ENCODE measurements around the gene CCT5.

Gene CCT5

GRCh38 chr5:10249948-10250805 is at the start of gene CCT5 (continued):
- TF ChIP-seq ZNF580 (tag by site-specific recombination; IDR thresholded peaks at IDR 0.05) (peak; percentile 8; the same call in 1 of the 2 replicates), ZBTB7A (tag by site-specific recombination; IDR thresholded peaks at IDR 0.05; ENCODE audit: low read depth) (peak; percentile 76; the same call in 1 of the 2 replicates), ZNF629 (tag by site-specific recombination; IDR thresholded peaks at IDR 0.05) (peak; percentile 49; the same call in 1 of the 2 replicates), KLF7 (tag by site-specific recombination; IDR thresholded peaks at IDR 0.05; ENCODE audit: borderline replicate concordance) (peak; percentile 75; the same call in 1 of the 2 replicates), ZNF341 (tag by site-specific recombination; IDR thresholded peaks at IDR 0.05; ENCODE audit: low read depth) (peak; percentile 95), ZNF521 (tag by site-specific recombination; IDR thresholded peaks at IDR 0.05) (no peak), ZNF473 (tag by site-specific recombination; IDR thresholded peaks at IDR 0.05) (no peak), SCRT1 (tag by site-specific recombination; IDR thresholded peaks at IDR 0.05; ENCODE audit: borderline replicate concordance) (peak; percentile 57; the same call in 1 of the 2 replicates), OVOL3 (tag by site-specific recombination; IDR thresholded peaks at IDR 0.05) (peak; percentile 85), TSHZ1 (tag by site-specific recombination; IDR thresholded peaks at IDR 0.05; ENCODE audit: borderline replicate concordance) (no peak), ZNF600 (tag by site-specific recombination; IDR thresholded peaks at IDR 0.05) (peak; percentile 80), TCF7L2 (IDR thresholded peaks at IDR 0.05; ENCODE audit: borderline replicate concordance, low read depth, low read length) (no peak), MZF1 (tag by site-specific recombination; IDR thresholded peaks at IDR 0.05; ENCODE audit: borderline replicate concordance) (no peak), ZEB2 (tag by site-specific recombination; IDR thresholded peaks at IDR 0.05) (peak; percentile 76; the same call in 1 of the 2 replicates), ZNF121 (tag by site-specific recombination; IDR thresholded peaks at IDR 0.05) (peak; percentile 62), ZBTB17 (tag by site-specific recombination; IDR thresholded peaks at IDR 0.05) (no peak), ZSCAN30 (tag by site-specific recombination; IDR thresholded peaks at IDR 0.05) (0 out of 2 replicates have a peak, but pooled peaks have one; percentile 22), ZNF10 (tag by site-specific recombination; IDR thresholded peaks at IDR 0.05) (no peak), TRIM28 (IDR thresholded peaks at IDR 0.05; ENCODE audit: borderline replicate concordance, low read length) (no peak), ZNF423 (tag by site-specific recombination; IDR thresholded peaks at IDR 0.05) (peak; percentile 27; the same call in 1 of the 2 replicates), HIC1 (tag by site-specific recombination; IDR thresholded peaks at IDR 0.05) (no peak), ZBTB20 (tag by site-specific recombination; IDR thresholded peaks at IDR 0.05) (peak; percentile 38; the same call in 1 of the 2 replicates), ZNF692 (tag by site-specific recombination; IDR thresholded peaks at IDR 0.05) (peak; percentile 67; the same call in 1 of the 2 replicates), ZNF626 (tag by site-specific recombination; IDR thresholded peaks at IDR 0.05) (no peak), ZNF561 (tag by site-specific recombination; IDR thresholded peaks at IDR 0.05; ENCODE audit: borderline replicate concordance) (0 out of 2 replicates have a peak, but pooled peaks have one; percentile 17), ZNF529 (tag by site-specific recombination; IDR thresholded peaks at IDR 0.05; ENCODE audit: insufficient replicate concordance) (no peak)
- TF ChIP-seq, protein P1, sequence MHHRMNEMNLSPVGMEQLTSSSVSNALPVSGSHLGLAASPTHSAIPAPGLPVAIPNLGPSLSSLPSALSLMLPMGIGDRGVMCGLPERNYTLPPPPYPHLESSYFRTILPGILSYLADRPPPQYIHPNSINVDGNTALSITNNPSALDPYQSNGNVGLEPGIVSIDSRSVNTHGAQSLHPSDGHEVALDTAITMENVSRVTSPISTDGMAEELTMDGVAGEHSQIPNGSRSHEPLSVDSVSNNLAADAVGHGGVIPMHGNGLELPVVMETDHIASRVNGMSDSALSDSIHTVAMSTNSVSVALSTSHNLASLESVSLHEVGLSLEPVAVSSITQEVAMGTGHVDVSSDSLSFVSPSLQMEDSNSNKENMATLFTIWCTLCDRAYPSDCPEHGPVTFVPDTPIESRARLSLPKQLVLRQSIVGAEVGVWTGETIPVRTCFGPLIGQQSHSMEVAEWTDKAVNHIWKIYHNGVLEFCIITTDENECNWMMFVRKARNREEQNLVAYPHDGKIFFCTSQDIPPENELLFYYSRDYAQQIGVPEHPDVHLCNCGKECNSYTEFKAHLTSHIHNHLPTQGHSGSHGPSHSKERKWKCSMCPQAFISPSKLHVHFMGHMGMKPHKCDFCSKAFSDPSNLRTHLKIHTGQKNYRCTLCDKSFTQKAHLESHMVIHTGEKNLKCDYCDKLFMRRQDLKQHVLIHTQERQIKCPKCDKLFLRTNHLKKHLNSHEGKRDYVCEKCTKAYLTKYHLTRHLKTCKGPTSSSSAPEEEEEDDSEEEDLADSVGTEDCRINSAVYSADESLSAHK (tag by site-specific recombination; IDR thresholded peaks at IDR 0.05): no peak; the same call in 1 of the 2 replicates
